Measurements from ENCODE around the gene TEAD1. TPM values are rescaled to one million over a fixed set of nuclear protein-coding genes. Genes with fewer than 3 reads are reported as not detected.

Gene TEAD1
- total RNA-seq, 1 donor, result 176 TPM

DNA sequence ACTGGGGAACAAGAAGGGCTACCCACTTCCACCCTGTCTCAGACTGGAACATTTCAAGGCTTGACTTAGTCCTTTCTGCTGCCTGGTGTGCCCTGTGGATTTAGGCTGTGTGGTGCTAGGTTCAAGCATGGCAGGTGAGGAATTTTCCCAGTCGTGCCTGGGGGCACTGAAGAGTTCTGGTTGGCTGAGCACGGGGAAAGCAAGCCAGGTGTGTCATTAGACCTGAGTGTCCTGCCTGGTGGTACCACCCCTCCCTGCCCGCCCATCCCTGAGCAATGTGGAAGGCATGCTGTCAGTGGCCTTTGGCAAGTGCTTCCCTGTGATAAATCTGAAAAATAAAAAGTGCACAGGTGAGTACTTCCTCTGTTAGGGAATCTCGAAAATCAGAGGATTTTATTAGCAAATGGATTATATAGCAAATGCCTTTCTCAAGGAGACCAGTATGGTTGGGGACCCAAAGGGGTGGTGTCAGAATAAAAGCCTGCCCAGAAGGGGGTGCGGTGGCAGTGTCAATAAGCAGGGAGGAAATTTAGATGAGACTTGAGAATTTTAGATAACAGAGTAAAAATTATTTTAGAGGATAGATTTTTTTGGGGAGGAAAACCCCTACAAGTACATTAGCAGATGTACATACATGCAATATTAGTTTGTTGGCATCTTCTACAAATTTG lies 22.8 kb downstream of the TEAD1 start:
- no peak for DNase-seq (ENCODE audit: insufficient read length, low spot score, missing footprints)
- H2AFZ ChIP-seq (ENCODE audit: low read length), result no peak overlapping the region
- no peaks in the 10 kb centered on the region for H3K27me3 ChIP-seq (ENCODE audit: insufficient read depth, low read length)
- H3K9me3 ChIP-seq (ENCODE audit: low read depth, low read length), result no peaks in the 10 kb centered on the region
- peaks cover 48% of the 10 kb centered on the region for H3K4me1 ChIP-seq (ENCODE audit: insufficient read depth, low read length)
- H3K4me2 ChIP-seq (ENCODE audit: insufficient read depth, low read length), result no peak overlapping the region
- TF ChIP-seq, protein P1, sequence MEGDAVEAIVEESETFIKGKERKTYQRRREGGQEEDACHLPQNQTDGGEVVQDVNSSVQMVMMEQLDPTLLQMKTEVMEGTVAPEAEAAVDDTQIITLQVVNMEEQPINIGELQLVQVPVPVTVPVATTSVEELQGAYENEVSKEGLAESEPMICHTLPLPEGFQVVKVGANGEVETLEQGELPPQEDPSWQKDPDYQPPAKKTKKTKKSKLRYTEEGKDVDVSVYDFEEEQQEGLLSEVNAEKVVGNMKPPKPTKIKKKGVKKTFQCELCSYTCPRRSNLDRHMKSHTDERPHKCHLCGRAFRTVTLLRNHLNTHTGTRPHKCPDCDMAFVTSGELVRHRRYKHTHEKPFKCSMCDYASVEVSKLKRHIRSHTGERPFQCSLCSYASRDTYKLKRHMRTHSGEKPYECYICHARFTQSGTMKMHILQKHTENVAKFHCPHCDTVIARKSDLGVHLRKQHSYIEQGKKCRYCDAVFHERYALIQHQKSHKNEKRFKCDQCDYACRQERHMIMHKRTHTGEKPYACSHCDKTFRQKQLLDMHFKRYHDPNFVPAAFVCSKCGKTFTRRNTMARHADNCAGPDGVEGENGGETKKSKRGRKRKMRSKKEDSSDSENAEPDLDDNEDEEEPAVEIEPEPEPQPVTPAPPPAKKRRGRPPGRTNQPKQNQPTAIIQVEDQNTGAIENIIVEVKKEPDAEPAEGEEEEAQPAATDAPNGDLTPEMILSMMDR (IDR thresholded peaks at IDR 0.05; ENCODE audit: extremely low read depth, low read depth, low read length), result no peak
- no peak overlapping the region for H3K27ac ChIP-seq (ENCODE audit: low read depth, low read length)
- peaks cover under 1% of the 10 kb centered on the region for H3K36me3 ChIP-seq (ENCODE audit: insufficient read depth, low read length)
- H3K79me2 ChIP-seq (ENCODE audit: insufficient read depth, low read length), result peaks cover 87% of the 10 kb centered on the region
- peaks cover 56% of the 10 kb centered on the region for H4K20me1 ChIP-seq (ENCODE audit: insufficient read depth, low read length)
- no peak overlapping the region for H3K4me3 ChIP-seq (ENCODE audit: insufficient read depth, low read length)

DNA sequence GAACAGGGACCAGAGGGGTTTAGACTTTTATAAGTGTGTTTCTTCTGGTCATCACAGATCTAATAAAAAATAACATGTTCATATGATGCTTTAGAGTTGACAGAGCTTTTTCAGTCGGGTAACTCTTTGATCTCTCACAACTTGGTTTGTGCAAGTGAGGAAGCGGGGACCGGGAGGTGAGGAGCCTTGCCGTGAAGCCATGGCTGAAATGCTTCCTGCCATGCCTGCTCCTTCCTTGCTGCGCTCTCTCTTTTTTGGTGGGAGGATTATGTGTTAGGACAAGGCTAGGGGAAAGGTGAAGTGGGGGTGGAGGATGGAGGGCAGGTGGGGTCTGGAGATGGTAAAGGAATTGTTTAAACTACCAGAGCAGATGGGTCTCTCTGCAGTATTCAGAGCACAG lies 23.8 kb downstream of the TEAD1 start:
- Histone ChIP-seq H3K36me3 (ENCODE audit: insufficient read depth, low read length) (peaks cover 4% of the 10 kb centered on the region), H3K27me3 (ENCODE audit: insufficient read depth, low read length) (no peaks in the 10 kb centered on the region), H3K4me2 (ENCODE audit: insufficient read depth, low read length) (no peak overlapping the region), H2AFZ (ENCODE audit: low read length) (no peak overlapping the region), H4K20me1 (ENCODE audit: insufficient read depth, low read length) (peaks cover 63% of the 10 kb centered on the region), H3K4me1 (ENCODE audit: insufficient read depth, low read length) (peaks cover 41% of the 10 kb centered on the region), H3K4me3 (ENCODE audit: insufficient read depth, low read length) (no peak overlapping the region), H3K27ac (ENCODE audit: low read depth, low read length) (no peak overlapping the region), H3K9me3 (ENCODE audit: low read depth, low read length) (no peaks in the 10 kb centered on the region), H3K79me2 (ENCODE audit: insufficient read depth, low read length) (peaks cover 88% of the 10 kb centered on the region)
- TF ChIP-seq, protein P1 (IDR thresholded peaks at IDR 0.05; ENCODE audit: extremely low read depth, low read depth, low read length), result no peak
- no peak for DNase-seq (ENCODE audit: insufficient read length, low spot score, missing footprints)

DNA sequence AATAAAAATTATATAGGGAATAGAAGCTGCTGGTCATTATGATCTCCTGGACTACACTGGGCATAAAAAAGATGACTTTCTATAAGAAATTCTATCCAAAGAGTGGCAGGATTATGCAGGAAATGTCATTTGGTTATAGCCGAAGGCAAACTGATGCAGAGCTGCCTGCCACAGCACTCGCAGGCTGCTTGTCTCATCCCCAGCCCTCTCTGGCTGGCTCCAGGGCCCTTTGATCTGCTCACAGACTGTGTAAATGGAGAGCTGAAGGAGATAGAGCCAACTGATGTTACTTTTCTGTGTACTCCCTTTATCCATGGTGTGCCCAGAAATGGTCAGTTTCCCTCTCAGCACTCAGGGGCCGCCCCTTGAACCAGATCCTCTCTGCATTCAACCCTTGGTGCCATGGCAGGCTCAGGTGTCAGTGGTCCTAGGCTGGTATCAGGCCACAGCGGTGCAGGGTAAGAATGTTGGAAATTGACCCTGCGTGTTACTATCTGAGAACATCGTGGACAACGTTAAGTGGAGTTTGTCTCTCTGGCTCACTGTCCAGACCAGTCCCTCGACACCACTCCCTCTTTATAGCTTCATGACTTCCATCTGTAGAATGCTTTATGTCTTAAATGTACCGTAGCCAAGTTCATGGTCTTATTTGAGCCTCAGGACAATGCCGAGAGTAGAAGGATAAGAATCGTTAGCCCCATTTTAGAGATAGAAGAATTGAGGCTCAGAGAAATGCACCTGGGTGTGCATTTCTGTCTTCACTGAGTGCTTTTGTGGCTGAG lies 27.8 kb downstream of the TEAD1 start:
- peaks cover 14% of the 10 kb centered on the region for H3K36me3 ChIP-seq (ENCODE audit: insufficient read depth, low read length)
- no peak overlapping the region for H3K27ac ChIP-seq (ENCODE audit: low read depth, low read length)
- peaks cover 100% of the 10 kb centered on the region for H3K79me2 ChIP-seq (ENCODE audit: insufficient read depth, low read length)
- no peak for DNase-seq (ENCODE audit: insufficient read length, low spot score, missing footprints)
- H3K4me1 ChIP-seq (ENCODE audit: insufficient read depth, low read length), result peaks cover 28% of the 10 kb centered on the region
- H3K4me2 ChIP-seq (ENCODE audit: insufficient read depth, low read length), result no peak overlapping the region
- H3K9me3 ChIP-seq (ENCODE audit: low read depth, low read length), result no peaks in the 10 kb centered on the region
- H4K20me1 ChIP-seq (ENCODE audit: insufficient read depth, low read length), result peaks cover 85% of the 10 kb centered on the region
- no peak overlapping the region for H3K4me3 ChIP-seq (ENCODE audit: insufficient read depth, low read length)
- no peaks in the 10 kb centered on the region for H3K27me3 ChIP-seq (ENCODE audit: insufficient read depth, low read length)
- H2AFZ ChIP-seq (ENCODE audit: low read length), result no peak overlapping the region
- TF ChIP-seq, protein P1 (IDR thresholded peaks at IDR 0.05; ENCODE audit: extremely low read depth, low read depth, low read length), result no peak

DNA sequence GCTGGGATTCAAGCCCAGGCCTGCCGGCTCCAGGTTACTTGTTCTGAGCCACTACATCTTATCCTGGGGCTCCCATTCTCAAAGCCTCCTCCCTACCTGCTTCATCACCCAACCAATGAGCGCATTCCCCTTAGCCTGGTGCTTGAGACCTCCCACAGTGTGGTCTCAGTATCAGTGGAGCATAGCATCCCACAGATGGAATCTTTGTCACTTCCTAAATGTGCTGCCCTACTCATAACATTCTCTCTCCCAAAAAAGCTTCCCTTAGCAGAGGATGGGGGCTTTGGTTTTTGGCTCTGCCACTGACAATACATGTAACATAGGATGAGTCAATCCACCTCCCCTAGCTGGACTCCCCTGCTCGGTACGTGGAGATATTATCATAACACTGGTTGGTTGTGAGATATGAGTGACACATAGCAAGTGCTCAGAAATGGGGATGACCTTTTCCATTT lies 28.8 kb downstream of the TEAD1 start:
- Histone ChIP-seq H3K4me1 (ENCODE audit: insufficient read depth, low read length) (peaks cover 34% of the 10 kb centered on the region), H4K20me1 (ENCODE audit: insufficient read depth, low read length) (peaks cover 87% of the 10 kb centered on the region), H3K9me3 (ENCODE audit: low read depth, low read length) (no peaks in the 10 kb centered on the region), H2AFZ (ENCODE audit: low read length) (no peak overlapping the region), H3K4me2 (ENCODE audit: insufficient read depth, low read length) (no peak overlapping the region), H3K4me3 (ENCODE audit: insufficient read depth, low read length) (no peak overlapping the region), H3K27ac (ENCODE audit: low read depth, low read length) (peak overlapping the region; percentile 23), H3K79me2 (ENCODE audit: insufficient read depth, low read length) (peaks cover 100% of the 10 kb centered on the region), H3K27me3 (ENCODE audit: insufficient read depth, low read length) (no peaks in the 10 kb centered on the region), H3K36me3 (ENCODE audit: insufficient read depth, low read length) (peaks cover 14% of the 10 kb centered on the region)
- no peak for DNase-seq (ENCODE audit: insufficient read length, low spot score, missing footprints)
- TF ChIP-seq, protein P1 (IDR thresholded peaks at IDR 0.05; ENCODE audit: extremely low read depth, low read depth, low read length), result no peak
